ENCODE data around the gene CEP128. TPM values are rescaled to one million over a fixed set of nuclear protein-coding genes. Genes with fewer than 3 reads are reported as not detected.
A peak's percentile ranks its signal among the peaks of the same experiment; 100 is the strongest.

CEP128 gene
- total RNA-seq, 1 experiment from 2014 or later = 4.9 TPM

DNA sequence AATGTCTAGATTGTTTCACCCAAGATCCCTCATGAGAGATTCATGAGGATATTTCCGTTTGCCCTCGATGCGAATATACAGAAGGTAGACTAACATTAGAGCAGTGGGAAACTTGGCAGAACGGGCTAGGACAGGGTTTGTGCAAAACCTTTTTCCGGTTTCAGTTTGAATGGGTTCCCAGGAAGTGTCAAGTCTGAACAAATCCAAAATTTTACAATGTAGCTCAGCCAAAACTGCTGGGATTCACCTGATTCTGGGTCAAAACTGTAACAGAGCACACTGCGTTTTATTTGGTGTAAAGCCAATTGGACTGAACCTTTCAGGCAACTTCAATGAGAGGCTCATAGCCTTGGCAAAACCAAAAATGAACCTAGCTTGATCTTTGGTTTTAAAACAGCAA lies 392.4 kb downstream of the CEP128 start:
- DNase-seq (ENCODE audit: low read depth) = no peak

DNA sequence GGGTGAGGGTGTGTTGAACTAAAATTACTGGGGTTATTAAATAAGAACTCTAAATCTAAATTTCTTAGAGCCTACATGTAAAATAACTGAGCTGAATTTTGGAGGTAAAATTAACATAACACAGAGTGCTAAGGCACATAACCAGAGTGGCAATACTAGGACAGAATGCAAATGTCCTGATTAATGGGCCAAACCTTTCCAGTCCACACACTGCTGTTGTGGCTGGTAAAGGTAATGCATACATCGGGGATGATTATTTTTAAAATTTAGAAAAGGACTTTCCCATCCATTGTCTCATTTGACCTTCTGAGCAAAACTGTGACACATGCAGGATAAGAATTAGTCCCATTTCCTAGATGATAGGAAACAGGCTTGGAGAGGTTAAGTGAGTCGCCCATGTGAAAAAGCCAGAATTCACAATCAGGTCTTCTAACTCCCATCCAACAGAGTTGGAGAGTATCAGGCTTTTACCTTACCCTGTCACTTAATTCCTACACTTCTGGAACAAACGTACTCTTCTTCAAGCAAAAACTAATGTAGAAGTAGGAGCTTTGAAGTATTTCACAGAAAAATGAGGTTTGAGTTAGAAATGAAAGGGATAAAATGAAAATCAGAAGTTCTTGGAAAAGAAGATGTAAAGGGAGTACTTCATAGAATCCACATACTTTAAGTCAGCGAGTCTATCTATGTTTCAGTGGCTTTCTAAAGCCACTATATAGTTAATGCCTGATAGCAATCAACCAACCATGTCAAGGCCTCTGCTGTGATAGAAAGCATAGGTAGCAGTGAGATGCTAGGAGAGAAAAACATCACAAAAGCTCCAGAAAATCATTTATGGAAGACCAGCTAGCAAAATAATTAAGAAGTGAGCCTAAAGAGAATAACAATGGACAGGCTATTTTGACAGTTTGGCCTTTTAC lies 395.3 kb downstream of the CEP128 start:
- DNase-seq (ENCODE audit: low read depth) = no peak

DNA sequence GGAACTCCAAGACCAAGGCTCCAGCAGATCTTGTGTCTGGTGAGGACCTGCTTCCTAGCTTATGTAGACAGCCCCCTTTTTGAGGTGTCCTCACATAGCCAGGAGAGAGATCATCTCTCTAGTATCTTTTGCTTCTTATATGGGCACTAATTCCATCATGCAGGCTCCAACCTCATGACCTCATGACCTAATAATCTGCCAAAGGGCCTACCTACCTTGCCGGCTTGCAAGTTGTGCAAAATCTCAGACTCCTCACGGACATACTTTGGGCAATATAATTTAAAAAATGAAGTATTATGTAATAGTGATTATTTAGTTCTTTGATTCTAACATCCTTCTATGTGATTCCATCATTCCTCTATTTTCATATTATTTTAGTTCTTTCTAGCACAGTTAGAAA lies 397.2 kb downstream of the CEP128 start:
- no peak for DNase-seq (ENCODE audit: low read depth)

DNA sequence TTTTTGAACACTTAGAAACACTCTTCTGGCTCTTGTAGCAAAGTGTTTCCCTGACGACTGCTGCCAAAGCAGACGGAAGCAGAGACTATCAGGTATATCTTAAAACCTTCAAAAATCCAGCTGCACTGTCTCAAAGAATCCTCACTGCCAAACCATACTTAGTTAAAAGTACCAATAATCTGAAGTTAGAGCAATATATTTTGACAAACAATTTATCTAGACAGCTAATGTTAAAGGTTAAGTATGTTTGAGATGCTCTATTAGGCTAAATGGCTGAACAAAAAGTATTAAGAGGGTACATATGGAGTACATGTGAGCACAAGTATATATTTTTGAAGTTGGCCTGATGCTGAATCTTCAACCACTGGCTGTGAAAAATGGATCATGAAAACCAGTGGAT lies 398.3 kb downstream of the CEP128 start:
- DNase-seq (ENCODE audit: low read depth) = no peak

DNA sequence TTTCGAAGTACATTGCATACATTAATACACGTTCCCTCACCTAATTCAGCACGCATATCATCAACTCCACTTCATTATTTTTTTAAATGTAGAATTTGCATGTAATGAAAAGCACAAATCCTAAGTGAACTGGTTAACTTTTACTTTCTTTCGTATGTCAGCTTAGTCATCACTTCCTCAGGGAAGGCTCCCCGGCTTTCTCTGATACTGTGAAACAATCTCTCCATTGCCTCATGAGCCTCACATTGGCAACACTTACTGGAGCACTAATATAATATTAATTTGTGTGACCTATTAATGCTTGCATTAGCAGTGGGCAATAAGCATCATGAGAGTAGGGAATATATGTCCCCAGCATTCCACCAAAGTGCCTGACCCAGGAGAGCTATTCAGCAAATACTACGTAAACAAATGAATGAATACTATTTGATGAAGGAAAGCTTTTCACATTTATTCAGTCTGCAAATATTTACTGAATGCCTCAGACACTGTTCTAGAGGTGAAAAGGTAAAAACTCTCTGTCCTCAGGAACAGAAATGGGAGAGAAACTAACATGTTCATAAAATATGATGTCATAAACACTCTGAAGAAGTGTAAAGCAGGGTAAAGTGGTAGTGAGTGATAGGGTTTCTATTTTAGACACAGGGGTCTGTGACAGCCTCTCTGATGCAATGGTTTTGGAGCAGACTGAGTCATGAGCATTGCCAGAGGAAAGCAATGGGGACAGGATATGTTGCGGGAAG lies 402.7 kb downstream of the CEP128 start:
- no peak for DNase-seq (ENCODE audit: low read depth)

DNA sequence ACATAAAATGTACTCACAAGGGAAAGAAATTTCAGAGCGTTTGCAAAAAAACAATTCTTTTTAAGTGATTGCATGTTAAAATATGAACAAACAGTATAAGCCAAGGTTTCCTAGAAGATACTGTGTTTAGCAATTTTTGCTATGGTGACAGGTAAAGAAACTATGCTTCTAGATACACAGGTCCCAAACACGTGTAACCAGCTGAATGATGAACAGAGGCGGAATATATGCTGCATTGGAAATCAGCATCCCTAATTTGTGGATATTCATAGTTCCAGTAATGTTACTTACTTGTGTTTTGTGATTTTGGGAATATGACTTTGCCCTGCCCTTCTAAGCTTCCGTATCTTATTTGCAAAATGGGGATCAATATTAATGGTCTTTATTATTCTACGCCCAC lies 403.9 kb downstream of the CEP128 start:
- DNase-seq (ENCODE audit: low read depth) = no peak

DNA sequence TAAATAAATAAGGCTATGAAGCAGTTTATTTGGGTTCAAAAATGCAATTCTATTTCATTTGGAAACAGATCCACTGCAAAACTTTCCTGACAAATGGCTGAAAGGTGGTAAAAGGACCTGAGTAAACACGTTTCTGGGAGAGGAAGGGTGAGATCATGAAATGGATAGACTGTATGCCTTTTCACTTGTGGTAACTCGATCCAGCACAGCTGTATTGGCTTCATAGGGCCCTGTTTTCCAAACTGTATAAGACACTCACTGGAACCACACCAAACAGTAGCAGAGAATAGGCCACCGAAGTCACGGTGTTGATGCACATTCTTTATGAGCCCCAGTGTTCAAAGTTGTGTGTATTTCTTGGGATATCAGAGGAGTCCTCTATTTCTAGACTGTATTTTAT lies 405.1 kb downstream of the CEP128 start:
- DNase-seq (ENCODE audit: low read depth) = no peak

DNA sequence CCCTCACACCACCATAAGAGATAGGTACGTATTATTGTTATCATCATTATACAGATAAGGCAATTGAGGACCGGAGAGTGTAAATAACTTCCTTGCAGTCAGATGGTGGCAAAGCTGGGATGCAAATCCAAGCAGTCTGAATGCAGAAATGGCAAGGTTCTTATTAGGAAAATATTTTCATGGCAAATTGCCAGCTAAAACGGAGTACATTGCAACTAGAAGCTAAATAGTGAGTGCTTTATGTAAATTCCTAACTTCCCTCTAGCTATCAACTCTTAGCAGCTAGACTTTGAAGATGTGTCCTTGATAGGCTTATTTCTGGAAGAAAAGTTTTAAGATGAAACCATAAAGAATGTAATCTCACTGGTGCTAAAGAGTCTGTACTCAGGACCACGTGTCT lies 406.4 kb downstream of the CEP128 start:
- no peak for DNase-seq (ENCODE audit: low read depth)

DNA sequence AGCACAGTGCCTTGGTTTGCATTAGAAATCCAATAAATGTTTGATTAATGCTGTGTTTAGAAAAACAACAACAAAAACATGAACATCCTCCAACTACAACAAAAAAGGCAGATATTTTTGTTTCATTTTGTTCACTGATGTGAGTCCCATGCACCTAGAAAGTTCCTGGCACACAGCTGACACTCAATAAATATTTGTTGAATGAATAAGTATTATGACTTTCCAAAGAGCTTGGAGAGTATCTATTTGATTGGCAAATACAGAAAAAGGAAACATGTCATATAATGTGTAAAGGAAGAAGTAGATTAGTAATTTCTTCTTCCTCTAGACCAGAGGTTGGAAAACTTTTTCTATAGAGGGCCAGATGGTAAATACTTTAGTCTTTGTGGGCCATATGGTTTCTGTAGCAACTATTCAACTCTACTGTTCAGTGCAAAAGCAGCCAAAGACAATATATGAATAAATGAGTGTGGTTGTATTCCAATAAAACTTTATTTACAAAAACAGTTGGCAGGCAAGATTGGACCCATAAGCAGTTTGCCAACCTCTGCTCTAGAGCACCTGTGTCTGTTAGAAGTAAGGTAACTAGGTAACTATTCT lies 417.9 kb downstream of the CEP128 start:
- DNase-seq (ENCODE audit: low read depth) = peak; percentile 31

DNA sequence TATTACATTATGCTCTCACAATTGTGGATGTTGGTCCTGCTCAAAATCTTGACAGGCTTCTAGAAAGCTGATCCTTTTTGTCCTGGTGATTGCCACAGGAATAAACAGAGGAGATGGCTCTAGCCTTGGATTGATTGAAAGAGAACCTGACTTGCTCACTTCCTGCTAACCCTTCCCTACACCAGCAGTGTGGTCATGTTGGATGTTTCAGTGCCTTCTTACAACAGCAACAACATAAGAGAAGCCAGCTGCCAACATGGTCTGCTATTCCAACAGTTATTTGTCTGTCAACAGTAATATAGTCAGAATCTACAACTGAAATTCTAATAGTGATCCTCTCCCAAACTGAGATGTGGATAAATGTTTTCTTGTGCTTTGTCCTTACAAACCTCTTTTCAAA lies 418.6 kb downstream of the CEP128 start:
- DNase-seq (ENCODE audit: low read depth) = peak; percentile 36

DNA sequence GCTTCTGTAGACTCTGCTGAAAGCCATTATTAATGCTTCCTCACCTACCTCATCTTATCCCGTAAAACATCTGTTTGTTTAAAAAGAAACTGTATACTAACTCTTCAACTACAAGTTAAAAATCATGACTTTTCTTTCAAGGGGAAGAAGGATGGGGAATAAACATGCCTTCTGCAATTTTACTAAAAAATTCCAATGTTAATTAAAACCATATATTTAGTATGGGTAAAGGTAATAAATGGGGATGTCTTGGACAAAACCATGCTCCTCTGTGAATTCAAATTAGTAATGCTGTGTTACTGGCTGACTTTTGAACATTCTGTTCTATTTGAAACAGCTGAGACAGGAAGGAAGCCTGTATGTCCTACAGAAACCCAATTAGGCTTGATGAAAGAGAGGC lies 419.1 kb downstream of the CEP128 start:
- DNase-seq (ENCODE audit: low read depth) = no peak

DNA sequence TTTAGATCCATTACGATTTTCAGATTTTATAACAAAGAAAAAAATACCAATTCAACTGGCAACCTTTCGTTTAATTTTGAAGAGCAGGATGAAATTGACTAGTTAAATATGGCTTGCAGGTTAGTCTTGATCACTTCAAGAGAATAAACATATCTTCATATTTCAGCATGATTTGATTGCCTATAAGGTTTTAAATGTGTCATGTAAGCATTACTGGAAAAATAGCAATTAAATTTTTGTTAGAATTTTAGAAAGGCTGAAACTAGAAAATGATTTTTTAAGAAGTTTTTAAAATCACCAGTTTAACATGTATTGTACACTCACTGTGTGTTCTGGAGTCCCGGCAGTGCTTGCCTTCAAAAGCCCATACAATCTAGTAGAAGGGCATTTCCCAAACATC lies 420.1 kb downstream of the CEP128 start:
- no peak for DNase-seq (ENCODE audit: low read depth)

DNA sequence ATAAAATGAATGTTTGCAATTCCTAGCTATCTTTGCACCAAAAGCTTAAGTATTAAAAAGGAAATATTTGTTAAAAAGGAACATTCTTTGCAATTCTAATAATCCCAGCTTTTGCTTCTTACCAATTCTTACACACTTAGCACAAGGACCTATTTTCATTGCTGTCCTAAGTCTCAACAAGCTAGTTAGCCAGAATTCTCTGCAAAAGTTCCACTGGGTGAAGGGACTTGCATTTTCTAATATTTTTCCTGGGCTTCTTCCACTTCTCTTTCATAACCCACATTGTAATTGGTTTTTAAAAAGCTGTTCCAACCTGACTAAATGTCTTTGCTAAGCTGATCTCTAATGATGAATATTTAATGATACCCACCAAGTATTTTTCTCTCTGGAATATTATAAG lies 422.5 kb downstream of the CEP128 start:
- DNase-seq (ENCODE audit: low read depth) = no peak

DNA sequence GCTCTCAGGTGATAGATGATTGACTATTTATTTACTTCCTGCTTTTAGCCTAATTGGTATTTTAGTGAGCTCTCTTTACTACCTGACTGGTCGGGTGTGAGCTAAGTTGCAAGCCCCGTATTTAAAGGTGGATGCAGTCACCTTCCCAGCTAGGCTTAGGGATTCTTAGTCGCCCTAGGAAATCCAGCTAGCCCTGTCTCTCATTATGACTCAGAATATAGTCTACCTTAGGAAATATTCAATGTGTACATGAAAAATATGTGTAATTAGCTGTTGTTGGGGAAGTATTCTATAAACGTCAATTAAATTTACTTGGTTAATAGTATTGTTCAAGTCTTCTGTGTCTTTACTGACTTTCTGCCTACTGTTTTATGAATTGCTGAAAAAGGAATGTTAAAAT lies 423.4 kb downstream of the CEP128 start:
- DNase-seq (ENCODE audit: low read depth) = no peak

DNA sequence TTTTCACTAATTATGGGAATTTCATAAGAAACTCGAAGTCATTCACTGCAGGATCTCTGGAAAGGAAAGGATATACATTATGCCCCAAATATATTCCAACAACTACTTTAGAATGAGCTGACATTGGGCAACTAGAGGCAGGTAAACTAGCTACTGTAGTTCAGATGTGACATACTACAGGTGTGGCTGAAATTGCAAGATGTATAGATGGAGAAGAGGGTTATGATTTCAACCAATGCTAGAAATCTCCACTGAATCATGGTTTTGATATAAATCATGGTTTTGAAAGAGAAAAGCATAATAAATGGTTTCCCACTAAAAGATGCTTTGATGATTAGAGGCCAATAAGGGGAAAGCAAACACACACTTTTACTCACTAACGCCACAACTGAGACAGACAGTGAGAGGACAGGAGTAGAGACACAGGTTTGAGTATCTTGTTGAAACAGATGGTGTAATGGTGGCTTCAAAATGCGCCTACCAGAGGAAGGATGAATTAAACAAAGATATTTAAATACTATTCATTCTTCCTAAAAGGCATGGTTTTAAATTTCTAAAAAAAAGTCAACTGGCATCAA lies 434.2 kb downstream of the CEP128 start:
- no peak for DNase-seq (ENCODE audit: low read depth)

DNA sequence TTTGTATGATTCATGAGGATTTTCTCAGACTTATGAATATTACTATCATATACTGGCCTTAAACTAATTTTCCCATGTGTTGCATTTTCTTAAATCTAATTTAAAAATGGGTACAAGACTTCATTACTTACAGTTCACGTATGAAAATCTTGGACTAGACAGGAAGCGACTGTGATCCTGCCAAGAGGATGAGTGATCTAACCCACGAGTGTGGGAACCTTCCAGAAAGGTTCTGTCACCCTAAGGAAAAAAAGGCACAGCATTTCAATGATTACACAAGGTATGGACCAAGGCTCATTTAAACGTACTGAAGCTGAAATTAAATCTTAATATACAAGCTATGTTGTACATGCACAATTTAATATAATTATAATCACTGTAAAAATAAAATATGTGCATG lies 436.8 kb downstream of the CEP128 start:
- no peak for DNase-seq (ENCODE audit: low read depth)

DNA sequence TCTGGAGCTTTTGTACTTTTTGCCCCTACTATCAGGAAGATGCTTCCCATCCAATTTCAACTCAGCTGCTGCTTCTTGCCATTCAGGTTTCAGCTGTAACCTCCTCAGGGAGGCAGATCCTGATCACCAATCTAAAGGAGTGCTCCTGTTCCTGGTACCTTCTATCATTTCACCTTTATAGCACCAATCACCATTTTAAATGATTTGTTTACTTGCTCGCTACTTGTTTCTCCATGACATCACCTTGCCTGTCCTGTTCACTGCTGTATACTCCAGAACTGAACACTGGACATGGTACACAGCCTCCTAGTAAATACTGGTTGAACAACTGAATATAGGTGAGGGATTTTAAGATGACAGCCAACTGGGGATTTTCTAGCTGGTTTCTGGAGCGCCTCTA lies 443.0 kb downstream of the CEP128 start:
- no peak for DNase-seq (ENCODE audit: low read depth)

DNA sequence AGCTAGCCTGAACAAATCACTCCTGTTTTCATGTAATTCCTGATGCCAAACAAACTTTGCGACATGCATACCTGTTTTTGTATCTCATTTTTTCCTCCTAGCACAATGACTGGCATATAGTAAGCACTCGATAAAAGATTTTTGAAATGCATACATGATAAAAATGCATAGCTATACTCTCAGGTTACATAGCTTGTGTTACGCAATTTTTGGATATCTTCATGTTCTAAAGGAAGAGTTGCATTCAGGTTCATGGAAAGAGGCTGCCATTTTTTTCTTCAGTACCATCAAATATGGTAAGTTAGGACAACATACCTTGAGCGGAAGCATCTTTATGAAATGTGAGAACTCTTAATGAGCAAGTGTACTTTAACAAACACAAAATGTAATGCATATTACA lies 445.4 kb downstream of the CEP128 start:
- DNase-seq (ENCODE audit: low read depth) = no peak

DNA sequence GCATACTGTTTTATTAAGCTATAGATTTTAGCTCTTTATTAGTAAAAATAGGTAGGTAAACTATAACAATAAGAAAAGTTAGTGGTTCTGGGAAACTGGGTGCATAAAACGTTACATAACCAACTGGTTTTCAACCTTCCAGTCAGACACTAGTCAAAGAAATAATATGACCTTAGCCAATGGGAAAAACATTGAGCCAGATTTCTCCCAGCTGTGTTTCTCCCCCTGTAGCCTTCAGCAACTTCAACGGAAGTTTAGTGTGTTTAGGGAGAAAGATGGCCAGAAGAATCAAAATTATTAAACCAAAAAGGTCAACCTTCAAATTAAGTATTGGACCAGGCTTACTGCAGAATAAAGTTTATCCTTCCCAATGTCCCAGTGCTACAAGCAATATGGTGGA lies 446.8 kb downstream of the CEP128 start:
- no peak for DNase-seq (ENCODE audit: low read depth)

DNA sequence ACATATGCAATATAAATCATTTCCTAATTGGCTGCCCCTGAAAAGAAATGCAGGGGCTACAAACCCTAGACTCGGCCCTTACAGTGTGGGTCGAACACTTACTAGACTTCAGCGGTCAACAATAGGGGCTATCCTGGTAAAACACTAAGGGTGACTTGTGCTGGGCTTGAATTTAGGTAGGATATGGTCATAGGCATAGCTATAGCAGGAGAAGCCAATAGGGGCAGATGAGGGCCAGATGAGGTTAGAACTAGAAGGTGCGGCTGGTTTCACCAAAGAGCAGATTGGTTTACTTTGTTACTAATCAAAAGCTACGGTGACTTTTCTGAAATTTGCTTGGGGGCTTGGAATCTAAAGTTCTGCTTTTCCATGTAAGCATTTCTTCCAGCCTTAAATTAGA lies 447.9 kb downstream of the CEP128 start:
- no peak for DNase-seq (ENCODE audit: low read depth)

DNA sequence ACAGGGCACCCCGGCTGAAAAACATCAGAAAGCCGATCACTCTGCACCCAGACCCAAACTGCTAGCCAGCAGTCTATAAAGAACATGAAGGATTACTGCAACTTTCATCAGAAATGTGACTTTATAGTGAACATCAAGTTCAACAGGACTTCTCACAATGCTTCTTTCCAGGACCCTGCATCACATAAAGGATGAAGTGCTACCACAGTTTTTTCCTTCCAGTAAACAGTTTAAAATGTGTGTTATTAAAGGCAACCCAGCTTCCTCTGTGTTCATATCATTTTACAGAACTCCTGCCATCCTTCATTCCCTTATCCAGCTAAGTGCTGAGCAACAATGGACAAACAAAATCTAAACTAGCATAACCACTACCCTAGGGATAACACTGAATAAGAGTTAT lies 449.9 kb downstream of the CEP128 start:
- no peak for DNase-seq (ENCODE audit: low read depth)

DNA sequence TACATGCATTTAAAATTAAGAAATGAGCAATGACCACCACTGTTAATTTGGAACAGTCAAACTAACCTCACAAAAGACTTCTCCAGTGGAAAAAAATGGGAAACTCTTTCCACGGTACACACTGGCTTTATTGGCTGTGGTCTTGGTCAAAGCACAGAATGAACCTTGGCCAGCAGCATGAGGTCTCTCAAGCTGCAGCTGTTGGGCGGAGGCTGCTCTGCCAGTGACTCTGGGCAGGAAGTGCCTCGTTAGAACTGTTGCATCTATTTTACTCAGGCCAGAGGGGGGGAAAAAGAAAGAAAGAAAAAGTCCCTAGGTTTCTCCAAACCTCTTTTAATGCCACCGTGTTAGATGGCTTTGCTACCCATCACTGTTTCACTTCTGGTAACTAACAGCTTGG lies 450.4 kb downstream of the CEP128 start:
- peak; percentile 49 for DNase-seq (ENCODE audit: low read depth)
